ENCODE measurements around the gene NKAIN2. TPM values are rescaled to one million over a fixed set of nuclear protein-coding genes. Genes with fewer than 3 reads are reported as not detected.
"Not testable (repeated sequence)": the region's sequence is repeated elsewhere in the genome, so short reads cannot be mapped to it uniquely, and the experiment has no call there.

NKAIN2 gene
- total RNA-seq, 1 donor from 2014 or later, result not detected

DNA sequence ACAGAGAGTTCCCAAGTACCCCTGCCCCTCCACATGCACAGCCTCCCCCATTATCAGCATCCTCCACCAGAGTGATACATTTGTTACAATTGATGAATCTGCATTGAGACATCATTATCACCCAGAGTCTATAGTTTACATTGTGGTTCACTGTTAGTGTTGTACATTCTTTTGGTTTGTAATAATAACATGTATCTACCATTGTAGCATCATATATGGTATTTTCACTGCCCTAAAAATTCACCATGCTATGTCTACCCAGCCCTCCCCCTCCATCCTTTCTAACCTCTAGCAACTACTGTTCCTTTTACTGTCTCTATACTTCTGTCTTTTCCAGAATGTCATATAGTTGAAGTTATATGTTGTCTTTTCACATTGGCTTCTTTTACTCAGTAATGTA lies 884.7 kb downstream of the NKAIN2 start:
- ATAC-seq (no peak), DNase-seq (no peak)
- no peaks in the 10 kb centered on the region for H3K9me3 ChIP-seq
- H3K36me3 ChIP-seq, result no peaks in the 10 kb centered on the region
- H3K27ac ChIP-seq, result no peak overlapping the region
- no peaks in the 10 kb centered on the region for H3K4me1 ChIP-seq
- intact Hi-C loops (cut with DNase I), result no loop called here
- no peak overlapping the region for H3K4me3 ChIP-seq
- H3K27me3 ChIP-seq, result no peaks in the 10 kb centered on the region
- TF ChIP-seq, protein P1, sequence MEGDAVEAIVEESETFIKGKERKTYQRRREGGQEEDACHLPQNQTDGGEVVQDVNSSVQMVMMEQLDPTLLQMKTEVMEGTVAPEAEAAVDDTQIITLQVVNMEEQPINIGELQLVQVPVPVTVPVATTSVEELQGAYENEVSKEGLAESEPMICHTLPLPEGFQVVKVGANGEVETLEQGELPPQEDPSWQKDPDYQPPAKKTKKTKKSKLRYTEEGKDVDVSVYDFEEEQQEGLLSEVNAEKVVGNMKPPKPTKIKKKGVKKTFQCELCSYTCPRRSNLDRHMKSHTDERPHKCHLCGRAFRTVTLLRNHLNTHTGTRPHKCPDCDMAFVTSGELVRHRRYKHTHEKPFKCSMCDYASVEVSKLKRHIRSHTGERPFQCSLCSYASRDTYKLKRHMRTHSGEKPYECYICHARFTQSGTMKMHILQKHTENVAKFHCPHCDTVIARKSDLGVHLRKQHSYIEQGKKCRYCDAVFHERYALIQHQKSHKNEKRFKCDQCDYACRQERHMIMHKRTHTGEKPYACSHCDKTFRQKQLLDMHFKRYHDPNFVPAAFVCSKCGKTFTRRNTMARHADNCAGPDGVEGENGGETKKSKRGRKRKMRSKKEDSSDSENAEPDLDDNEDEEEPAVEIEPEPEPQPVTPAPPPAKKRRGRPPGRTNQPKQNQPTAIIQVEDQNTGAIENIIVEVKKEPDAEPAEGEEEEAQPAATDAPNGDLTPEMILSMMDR (IDR thresholded peaks at IDR 0.05), result no peak

DNA sequence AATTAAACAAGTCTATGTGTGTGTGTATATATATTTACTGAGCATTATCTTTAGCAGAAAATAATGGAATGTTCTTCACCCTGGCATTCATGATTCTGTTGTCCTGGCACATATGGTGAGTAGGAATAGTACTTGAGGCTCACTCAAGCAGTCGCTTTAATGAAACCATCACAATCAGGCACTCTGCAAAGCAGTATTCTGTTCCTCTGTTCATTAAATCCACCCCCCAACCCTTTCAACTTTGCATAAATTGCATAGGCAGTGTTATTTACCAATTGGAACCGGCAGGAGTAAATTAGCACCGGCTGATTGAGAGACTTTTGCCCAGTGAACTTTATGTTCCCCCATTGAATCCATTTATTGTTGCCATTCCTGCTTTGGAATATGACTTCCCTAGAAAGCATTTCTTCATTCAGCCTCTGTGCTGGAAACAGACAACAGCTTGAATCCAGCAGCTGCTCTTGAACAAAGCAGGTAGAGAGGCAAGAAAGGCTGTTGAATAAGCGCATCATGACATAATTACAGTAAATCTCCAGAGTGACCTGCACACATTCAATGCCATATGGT lies 890.6 kb downstream of the NKAIN2 start:
- no peak for ATAC-seq
- DNase-seq, result no peak
- Histone ChIP-seq H3K27ac (no peak overlapping the region), H3K27me3 (no peaks in the 10 kb centered on the region), H3K4me3 (no peak overlapping the region), H3K36me3 (no peaks in the 10 kb centered on the region), H3K9me3 (no peaks in the 10 kb centered on the region), H3K4me1 (no peaks in the 10 kb centered on the region)
- intact Hi-C loops (cut with DNase I), result no loop called here
- TF ChIP-seq, protein P1 (IDR thresholded peaks at IDR 0.05), result no peak

DNA sequence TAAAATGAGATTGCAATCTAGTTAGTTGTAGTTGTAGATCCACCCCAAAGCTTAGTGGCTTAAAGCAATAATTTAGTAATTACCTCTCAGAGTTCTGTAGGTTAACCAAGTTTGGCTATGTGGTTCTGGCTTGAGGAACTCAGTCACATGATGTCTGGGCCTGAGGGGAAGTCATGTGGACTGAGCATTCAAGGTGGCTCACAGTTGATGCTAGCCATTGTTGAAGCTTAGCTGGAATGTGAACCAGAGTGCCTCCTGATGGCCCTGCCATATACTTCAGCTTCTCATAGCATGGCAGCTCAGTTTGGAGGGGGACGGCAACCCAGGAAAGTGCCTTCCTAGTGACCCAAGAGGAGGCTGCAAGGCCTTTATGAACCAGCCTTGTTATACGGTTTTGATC lies 895.4 kb downstream of the NKAIN2 start:
- Histone ChIP-seq H3K4me1 (no peaks in the 10 kb centered on the region), H3K36me3 (no peaks in the 10 kb centered on the region), H3K27ac (no peak overlapping the region), H3K27me3 (no peaks in the 10 kb centered on the region), H3K9me3 (no peaks in the 10 kb centered on the region), H3K4me3 (no peak overlapping the region)
- intact Hi-C loops (cut with DNase I), result no loop called here
- DNase-seq, result no peak
- TF ChIP-seq, protein P1 (IDR thresholded peaks at IDR 0.05), result no peak
- no peak for ATAC-seq

DNA sequence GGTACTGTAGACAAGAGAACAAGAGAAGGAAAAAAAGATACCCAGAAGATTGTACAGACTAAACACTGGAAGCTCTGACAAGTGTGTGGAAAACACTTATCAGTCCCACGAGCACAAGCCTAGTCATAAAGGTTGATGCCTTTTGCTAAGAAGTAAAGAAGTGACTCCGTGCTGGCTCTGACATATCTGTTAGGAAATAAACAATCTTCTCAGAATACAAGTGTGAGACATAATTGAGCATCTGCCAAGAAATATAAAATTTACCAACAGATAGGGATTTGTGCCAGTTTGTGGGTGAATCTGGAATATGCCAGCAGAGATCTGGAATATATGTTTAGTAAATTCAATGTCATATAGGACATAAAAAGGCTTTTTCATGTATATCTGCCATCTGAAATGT lies 899.9 kb downstream of the NKAIN2 start:
- Histone ChIP-seq H3K27me3 (no peaks in the 10 kb centered on the region), H3K9me3 (no peaks in the 10 kb centered on the region), H3K4me1 (no peaks in the 10 kb centered on the region), H3K27ac (no peak overlapping the region), H3K36me3 (no peaks in the 10 kb centered on the region), H3K4me3 (no peak overlapping the region)
- DNase-seq, result no peak
- TF ChIP-seq, protein P1 (IDR thresholded peaks at IDR 0.05), result no peak
- ATAC-seq, result no peak
- intact Hi-C loops (cut with DNase I), result no loop called here

DNA sequence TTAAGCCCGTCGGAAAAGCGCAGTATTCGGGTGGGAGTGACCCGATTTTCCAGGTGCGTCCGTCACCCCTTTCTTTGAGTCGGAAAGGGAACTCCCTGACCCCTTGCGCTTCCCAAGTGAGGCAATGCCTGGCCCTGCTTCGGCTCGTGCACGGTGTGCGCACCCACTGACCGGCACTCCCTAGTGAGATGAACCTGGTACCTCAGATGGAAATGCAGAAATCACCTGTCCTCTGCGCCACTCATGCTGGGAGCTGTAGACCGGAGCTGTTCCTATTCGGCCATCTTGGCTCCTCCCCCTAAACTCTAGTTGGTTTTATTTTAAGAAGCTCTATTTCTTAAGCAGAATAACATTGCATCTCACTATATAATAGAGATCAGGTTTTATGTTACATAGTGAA lies 908.9 kb downstream of the NKAIN2 start:
- H3K27me3 ChIP-seq; DNase-seq; H3K4me1 ChIP-seq; intact Hi-C loops (cut with DNase I); H3K36me3 ChIP-seq; H3K27ac ChIP-seq; H3K9me3 ChIP-seq; ATAC-seq; H3K4me3 ChIP-seq: not testable (repeated sequence)

DNA sequence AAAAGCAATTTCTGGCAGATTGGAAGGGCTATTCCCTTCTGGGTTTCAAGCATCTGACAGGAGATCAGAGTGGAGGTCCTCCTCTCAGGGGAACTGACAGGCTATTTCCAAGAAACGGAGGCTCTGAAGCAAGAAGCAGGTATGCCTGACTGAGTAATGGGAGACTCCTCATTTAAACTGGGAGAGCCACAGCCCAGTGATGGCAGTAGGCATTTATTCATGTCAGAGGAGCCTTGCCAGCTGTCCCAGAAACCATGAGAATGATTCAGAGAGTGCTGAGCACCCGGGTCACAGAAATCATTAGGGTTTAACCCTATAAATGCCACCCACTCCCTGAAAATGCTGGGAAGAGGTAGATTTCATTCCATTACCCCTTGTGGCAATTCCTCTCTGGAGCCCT lies 911.1 kb downstream of the NKAIN2 start:
- intact Hi-C loops (cut with DNase I), result no loop called here
- Histone ChIP-seq H3K4me1 (no peaks in the 10 kb centered on the region), H3K27ac (no peak overlapping the region), H3K36me3 (no peaks in the 10 kb centered on the region), H3K27me3 (no peaks in the 10 kb centered on the region), H3K9me3 (no peaks in the 10 kb centered on the region), H3K4me3 (no peak overlapping the region)
- TF ChIP-seq, protein P1 (IDR thresholded peaks at IDR 0.05), result no peak
- DNase-seq (no peak), ATAC-seq (no peak)
